ENCODE data around the gene RIPK4. TPM values are rescaled to one million over a fixed set of nuclear protein-coding genes. Genes with fewer than 3 reads are reported as not detected.

The RIPK4 gene
- total and polyA plus RNA-seq, 2 experiments from 2014 or later, result 0.46 to 0.54 TPM

- no peaks in the 10 kb centered on the region for H3K9me3 ChIP-seq (ENCODE audit: low read depth)
- no peaks in the 10 kb centered on the region for H4K20me1 ChIP-seq (ENCODE audit: insufficient read depth)
- H3K27ac ChIP-seq, result no peak overlapping the region
- no peaks in the 10 kb centered on the region for H3K36me3 ChIP-seq (ENCODE audit: low read depth)
- no peak overlapping the region for H3K4me2 ChIP-seq (ENCODE audit: unreplicated experiment)
- peaks cover 17% of the 10 kb centered on the region for H3K4me1 ChIP-seq (ENCODE audit: insufficient read depth)
- in situ Hi-C loops (cut with MboI), result loop anchor here (5.0 kb wide), 1 partner anchor 159 kb away; no protein-coding TSS in a partner anchor
- H3K4me3 ChIP-seq, result no peak overlapping the region
- no peak for DNase-seq
- H3F3A ChIP-seq (ENCODE audit: insufficient read depth), result peaks cover 8% of the 10 kb centered on the region
- H3K79me2 ChIP-seq (ENCODE audit: insufficient read depth), result no peaks in the 10 kb centered on the region
- no peak for TF ChIP-seq EZH2 (IDR thresholded peaks at IDR 0.05; ENCODE audit: insufficient read depth, poor library complexity, severe bottlenecking)
- no peak for TF ChIP-seq EZH2phosphoT487 (IDR thresholded peaks at IDR 0.05; ENCODE audit: insufficient read depth, low read depth)
- WGBS, 2 experiments (ENCODE audit: low coverage in 1 of 2, low lambda C conversion rate in 2 of 2, missing lambda C conversion rate in 2 of 2), result 92 to 94% methylated on average over 14 of the region's 14 CpGs
- no peak overlapping the region for H3K9ac ChIP-seq
- H2AFZ ChIP-seq, result no peak overlapping the region
- H3K27me3 ChIP-seq (replicated peaks; ENCODE audit: insufficient read depth), result peaks cover 3% of the 10 kb centered on the region; the same call in 1 of the 2 replicates
- H3K9me2 ChIP-seq (ENCODE audit: insufficient read depth), result no peaks in the 10 kb centered on the region
Measured at GRCh38 chr21:41770901-41771624, 4.2 kb upstream of the RIPK4 start.

- no peak overlapping the region for H3K4me2 ChIP-seq (ENCODE audit: unreplicated experiment)
- DNase-seq, result no peak
- peaks cover 8% of the 10 kb centered on the region for H3F3A ChIP-seq (ENCODE audit: insufficient read depth)
- TF ChIP-seq EZH2 (IDR thresholded peaks at IDR 0.05; ENCODE audit: insufficient read depth, poor library complexity, severe bottlenecking), result no peak
- TF ChIP-seq EZH2phosphoT487 (IDR thresholded peaks at IDR 0.05; ENCODE audit: insufficient read depth, low read depth), result no peak
- in situ Hi-C loops (cut with MboI), result loop anchor here (5.0 kb wide), 1 partner anchor 158 kb away; no protein-coding TSS in a partner anchor
- H3K27me3 ChIP-seq (replicated peaks; ENCODE audit: insufficient read depth), result peaks cover 10% of the 10 kb centered on the region; the same call in 1 of the 2 replicates
- H2AFZ ChIP-seq, result no peak overlapping the region
- no peak overlapping the region for H3K9ac ChIP-seq
- H3K36me3 ChIP-seq (ENCODE audit: low read depth), result no peaks in the 10 kb centered on the region
- peaks cover 17% of the 10 kb centered on the region for H3K4me1 ChIP-seq (ENCODE audit: insufficient read depth)
- H3K9me3 ChIP-seq (ENCODE audit: low read depth), result no peaks in the 10 kb centered on the region
- no peaks in the 10 kb centered on the region for H4K20me1 ChIP-seq (ENCODE audit: insufficient read depth)
- no peak overlapping the region for H3K4me3 ChIP-seq
- 93 to 94% methylated on average over 5 of the region's 5 CpGs for WGBS, 2 experiments (ENCODE audit: low coverage in 1 of 2, low lambda C conversion rate in 2 of 2, missing lambda C conversion rate in 2 of 2)
- H3K9me2 ChIP-seq (ENCODE audit: insufficient read depth), result no peaks in the 10 kb centered on the region
- no peaks in the 10 kb centered on the region for H3K79me2 ChIP-seq (ENCODE audit: insufficient read depth)
- H3K27ac ChIP-seq, result no peak overlapping the region
Measured at GRCh38 chr21:41769933-41770332, 3.1 kb upstream of the RIPK4 start.

- Histone ChIP-seq H3K4me3 (no peak overlapping the region), H3K9ac (no peak overlapping the region), H3K4me2 (ENCODE audit: unreplicated experiment) (no peak overlapping the region), H3K9me2 (ENCODE audit: insufficient read depth) (no peaks in the 10 kb centered on the region), H3K4me1 (ENCODE audit: insufficient read depth) (peaks cover 17% of the 10 kb centered on the region), H3F3A (ENCODE audit: insufficient read depth) (peaks cover 8% of the 10 kb centered on the region), H2AFZ (no peak overlapping the region), H3K9me3 (ENCODE audit: low read depth) (no peaks in the 10 kb centered on the region), H3K27me3 (replicated peaks; ENCODE audit: insufficient read depth) (peaks cover 10% of the 10 kb centered on the region; the same call in 1 of the 2 replicates), H3K27ac (no peak overlapping the region), H3K36me3 (ENCODE audit: low read depth) (no peaks in the 10 kb centered on the region), H3K79me2 (ENCODE audit: insufficient read depth) (no peaks in the 10 kb centered on the region), H4K20me1 (ENCODE audit: insufficient read depth) (no peaks in the 10 kb centered on the region)
- in situ Hi-C loops (cut with MboI), result no loop called here
- DNase-seq, result no peak
- WGBS, 2 experiments (ENCODE audit: low coverage in 1 of 2, low lambda C conversion rate in 2 of 2, missing lambda C conversion rate in 2 of 2), result 96 to 97% methylated on average over 7 of the region's 7 CpGs
- TF ChIP-seq EZH2 (IDR thresholded peaks at IDR 0.05; ENCODE audit: insufficient read depth, poor library complexity, severe bottlenecking) (no peak), EZH2phosphoT487 (IDR thresholded peaks at IDR 0.05; ENCODE audit: insufficient read depth, low read depth) (no peak)
Measured at GRCh38 chr21:41769521-41769920, 2.7 kb upstream of the RIPK4 start.

GRCh38 chr21:41769111-41769510 lies 2.3 kb upstream of the RIPK4 start:
- H2AFZ ChIP-seq, result peak overlapping the region; percentile 46
- H3F3A ChIP-seq (ENCODE audit: insufficient read depth), result peaks cover 8% of the 10 kb centered on the region
- H4K20me1 ChIP-seq (ENCODE audit: insufficient read depth), result no peaks in the 10 kb centered on the region
- no peaks in the 10 kb centered on the region for H3K79me2 ChIP-seq (ENCODE audit: insufficient read depth)
- WGBS, 2 experiments (ENCODE audit: low coverage in 1 of 2, low lambda C conversion rate in 2 of 2, missing lambda C conversion rate in 2 of 2), result 88 to 96% methylated on average over 6 to 10 of the region's 10 CpGs
- peak overlapping the region; percentile 64 for H3K4me3 ChIP-seq
- H3K4me1 ChIP-seq (ENCODE audit: insufficient read depth), result peaks cover 17% of the 10 kb centered on the region
- H3K36me3 ChIP-seq (ENCODE audit: low read depth), result no peaks in the 10 kb centered on the region
- no peak for DNase-seq
- no peak for TF ChIP-seq EZH2phosphoT487 (IDR thresholded peaks at IDR 0.05; ENCODE audit: insufficient read depth, low read depth)
- no peak for TF ChIP-seq EZH2 (IDR thresholded peaks at IDR 0.05; ENCODE audit: insufficient read depth, poor library complexity, severe bottlenecking)
- no peaks in the 10 kb centered on the region for H3K9me2 ChIP-seq (ENCODE audit: insufficient read depth)
- H3K9me3 ChIP-seq (ENCODE audit: low read depth), result no peaks in the 10 kb centered on the region
- H3K9ac ChIP-seq, result peak overlapping the region; percentile 77
- peaks cover 10% of the 10 kb centered on the region; the same call in 1 of the 2 replicates for H3K27me3 ChIP-seq (replicated peaks; ENCODE audit: insufficient read depth)
- in situ Hi-C loops (cut with MboI), result no loop called here
- H3K4me2 ChIP-seq (ENCODE audit: unreplicated experiment), result peak overlapping the region; percentile 81
- peak overlapping the region; percentile 62 for H3K27ac ChIP-seq
